Stimulated activated CD4-positive, alpha-beta T cell treated with anti-CD3 and anti-CD28 coated beads, Interleukin-15, amount 100 ng/mL, for 1 hour (primary cell): Measurements from ENCODE around the gene KIAA0513.
A peak's percentile ranks its signal among the peaks of the same experiment; 100 is the strongest.

Experiments used
- DNase-seq, 2 donors: peaks; one replicate each; pipeline ENCODE4 v3.0.0-alpha.2; 2020; ENCODE audit warnings: low read depth in 1 of 2, low spot score in 1 of 2

KIAA0513 gene, protein sequence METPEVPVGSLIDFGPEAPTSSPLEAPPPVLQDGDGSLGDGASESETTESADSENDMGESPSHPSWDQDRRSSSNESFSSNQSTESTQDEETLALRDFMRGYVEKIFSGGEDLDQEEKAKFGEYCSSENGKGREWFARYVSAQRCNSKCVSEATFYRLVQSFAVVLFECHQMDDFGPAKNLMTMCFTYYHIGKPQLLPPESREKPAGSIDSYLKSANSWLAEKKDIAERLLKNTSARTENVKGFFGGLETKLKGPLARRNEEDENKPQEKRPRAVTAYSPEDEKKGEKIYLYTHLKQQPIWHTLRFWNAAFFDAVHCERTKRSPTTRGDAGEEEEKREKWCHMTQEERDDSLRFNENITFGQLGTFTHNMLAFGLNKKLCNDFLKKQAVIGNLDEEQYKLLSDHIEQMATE

DNA sequence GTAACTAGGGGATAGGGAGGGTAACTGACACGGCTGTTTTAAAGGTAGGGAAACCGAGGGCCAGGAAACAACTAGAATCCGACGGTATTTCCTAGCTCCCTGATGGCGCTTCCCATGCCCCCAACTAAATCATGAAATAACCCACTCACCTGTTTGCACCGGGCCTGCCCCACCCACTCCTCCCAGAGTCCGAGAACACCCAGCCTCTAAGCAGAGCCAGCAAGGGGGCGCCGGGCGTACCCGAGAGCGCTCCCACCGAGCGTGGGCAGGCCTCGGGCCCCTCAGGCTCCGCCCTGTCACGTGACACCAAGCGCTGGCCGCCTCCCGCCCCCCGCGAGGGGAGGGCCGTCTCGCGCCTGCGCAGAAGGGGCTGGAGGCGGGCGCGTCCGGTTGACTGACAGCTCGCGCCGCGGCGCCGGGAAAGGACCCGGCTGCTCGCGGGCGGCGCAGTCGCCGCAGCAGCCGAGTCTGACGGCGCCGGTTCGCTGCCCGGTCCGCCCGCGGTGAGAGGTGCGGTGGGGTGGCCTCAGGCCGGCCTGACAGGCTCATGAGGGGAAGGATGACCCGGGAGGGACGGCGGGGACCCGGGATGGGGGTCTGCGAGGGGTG lies at the start of gene KIAA0513:
Gene KIAA0513 (plus strand): TSS at position 447 of the 609 bp plus-strand sequence. CDS start 39,277 bp downstream, outside the sequence.
- peak; percentile 95 to 96 for DNase-seq

DNA sequence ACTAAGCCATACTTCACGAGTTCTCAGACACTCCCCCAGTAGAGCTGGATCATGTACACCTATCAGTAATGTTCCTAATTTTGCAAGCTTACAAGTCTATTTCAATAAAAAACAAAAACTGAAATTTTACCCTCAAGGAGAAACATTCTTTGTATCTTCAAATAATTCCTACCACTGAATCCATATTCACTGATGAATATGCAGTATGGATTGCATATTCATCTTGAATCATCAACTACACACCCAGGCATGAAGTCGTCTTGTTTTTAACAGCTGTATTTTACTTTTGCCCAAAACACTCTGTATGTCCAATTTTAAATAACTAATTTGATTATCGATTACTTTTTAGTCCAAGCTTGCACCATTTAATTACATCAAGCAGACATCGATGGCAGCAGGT lies 48.1 kb upstream of the KIAA0513 start:
- no peak for DNase-seq

DNA sequence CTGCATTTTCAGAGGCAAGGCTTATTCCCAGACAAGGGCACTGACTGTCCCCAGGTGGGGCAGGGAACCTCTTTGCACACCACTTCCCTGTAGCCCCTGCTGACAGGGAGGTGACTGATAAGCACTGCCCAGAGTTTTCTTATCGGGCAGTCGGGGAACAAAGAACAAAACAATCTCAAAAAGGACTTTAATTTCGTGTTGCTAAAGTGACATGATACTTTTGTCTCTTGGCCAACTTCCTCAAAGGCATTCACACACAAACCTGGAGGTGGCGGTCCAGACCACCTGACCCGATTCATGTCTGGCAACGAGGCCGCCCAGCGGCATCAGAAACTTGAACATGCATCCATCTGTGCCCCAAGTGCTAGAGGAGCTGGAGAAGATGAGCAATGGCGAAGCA lies 45.2 kb upstream of the KIAA0513 start:
- DNase-seq = no peak

DNA sequence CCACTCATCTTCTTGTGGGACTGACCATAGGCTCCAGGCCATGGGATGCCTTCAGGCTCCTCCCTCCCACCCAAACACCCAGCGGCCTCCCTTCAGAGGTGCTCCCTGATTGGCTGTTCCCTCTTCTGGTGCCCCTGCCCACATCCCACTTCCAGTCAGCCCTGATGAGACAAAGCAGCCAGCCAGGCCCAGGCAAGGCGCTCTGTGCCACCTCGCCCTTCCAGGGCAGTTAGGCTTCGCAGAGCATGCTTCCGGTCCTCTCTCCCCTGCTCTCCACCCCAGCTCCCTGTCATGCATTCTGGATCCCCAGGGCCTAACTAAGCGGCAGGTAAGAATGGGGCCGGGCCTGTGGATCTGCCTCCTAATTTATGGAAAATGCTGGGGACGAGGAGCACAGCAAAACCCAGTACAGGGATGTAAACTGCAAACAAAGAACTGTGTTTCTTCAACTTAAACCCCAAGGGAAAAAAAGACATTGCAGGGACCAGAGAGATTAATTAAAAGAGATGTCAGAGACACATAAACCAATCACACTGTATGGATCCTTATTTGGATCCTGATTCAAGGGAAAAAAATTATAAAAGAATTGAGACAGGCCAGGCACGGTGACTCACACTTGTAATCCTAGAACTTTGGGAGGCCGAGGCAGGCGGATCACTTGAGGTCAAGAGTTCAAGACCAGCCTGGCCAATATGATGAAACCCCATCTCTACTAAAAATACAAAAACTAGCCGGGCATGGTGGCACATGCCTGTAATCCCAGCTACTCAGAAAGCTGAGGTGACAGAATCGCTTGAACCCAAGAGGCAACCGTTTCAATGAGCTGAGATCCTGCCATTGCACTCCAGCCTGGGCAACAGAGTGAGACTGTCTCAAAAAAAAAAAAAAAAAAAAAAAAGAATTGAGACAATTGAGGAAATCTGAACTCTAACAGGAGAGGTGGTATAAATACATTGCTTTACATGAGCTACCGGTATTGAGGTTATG lies 42.2 kb upstream of the KIAA0513 start:
- no peak for DNase-seq

DNA sequence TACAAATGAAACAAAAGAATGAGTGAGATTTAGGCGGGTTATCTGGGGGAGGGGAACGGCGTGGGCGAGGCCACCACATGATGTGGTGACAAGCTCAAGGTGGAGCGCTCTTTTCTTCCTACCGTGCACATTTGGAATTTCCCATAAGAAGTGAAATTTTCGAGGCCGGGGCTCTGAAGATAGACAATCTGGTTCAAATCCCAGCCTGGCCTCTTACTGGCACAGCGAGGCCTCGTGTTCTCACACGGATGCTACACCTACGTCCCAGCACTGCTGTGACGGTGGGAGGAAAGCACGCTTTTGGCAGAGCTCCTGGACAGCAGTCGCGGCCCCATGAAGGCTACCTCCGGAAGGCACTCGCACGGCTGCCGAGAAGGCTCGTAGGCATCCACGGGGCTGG lies 41.5 kb upstream of the KIAA0513 start:
- peak in 1 of 2 donors; percentile 18 for DNase-seq

DNA sequence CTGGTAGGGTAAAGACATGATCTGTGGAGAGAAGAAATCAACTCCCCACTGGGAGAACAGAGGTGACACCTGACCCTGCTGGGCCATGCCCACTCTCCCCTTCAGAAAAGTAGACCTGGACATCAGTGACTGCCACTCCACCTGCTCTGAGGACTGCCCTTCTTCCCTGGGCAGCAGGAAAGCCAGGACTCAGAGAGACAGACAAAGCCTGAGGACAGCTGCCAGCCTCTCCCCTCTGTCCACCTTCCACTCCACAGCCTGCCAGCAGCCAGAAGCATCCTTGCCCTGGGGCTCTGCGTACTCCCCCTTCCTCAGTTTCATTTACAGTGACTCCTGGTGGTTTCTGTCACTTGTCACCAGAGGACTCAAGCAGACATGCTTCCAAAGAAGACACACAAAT lies 40.7 kb upstream of the KIAA0513 start:
- DNase-seq = no peak

DNA sequence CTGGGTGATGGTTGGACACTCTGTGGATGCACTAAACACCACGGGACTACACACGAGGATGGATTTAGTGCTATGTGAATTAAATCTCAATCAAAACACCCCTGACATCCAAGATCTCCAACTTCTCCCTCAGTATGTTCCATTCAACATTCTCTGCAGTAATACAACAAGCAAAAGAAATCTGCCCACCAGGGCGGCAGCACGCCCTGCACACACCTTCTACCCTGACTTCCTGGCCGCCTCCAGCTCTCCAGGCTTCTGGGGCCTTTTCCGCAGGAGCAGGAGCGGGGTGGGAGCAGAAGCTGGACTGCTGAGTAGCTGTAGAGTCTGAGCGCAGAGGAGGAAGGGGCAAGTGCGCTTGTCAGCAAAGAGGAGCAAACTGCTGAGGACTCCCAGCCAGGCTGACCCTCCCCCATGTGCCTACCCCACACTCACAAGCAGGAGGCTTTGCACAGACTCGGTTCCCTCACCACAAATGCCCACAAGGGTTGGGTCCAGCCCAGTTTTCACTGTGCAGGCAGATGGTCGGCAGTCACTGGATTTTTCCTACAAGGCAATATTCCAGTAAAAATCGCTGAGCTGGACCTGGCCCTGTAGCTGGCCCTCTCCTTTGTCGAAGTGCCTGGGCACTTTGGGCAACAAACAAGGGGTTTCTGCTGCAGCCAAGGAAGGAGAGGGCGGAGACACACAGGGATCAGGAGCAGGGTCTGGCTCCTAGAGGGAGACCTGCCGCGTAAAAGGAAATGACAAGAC lies 39.1 kb upstream of the KIAA0513 start:
- no peak for DNase-seq

DNA sequence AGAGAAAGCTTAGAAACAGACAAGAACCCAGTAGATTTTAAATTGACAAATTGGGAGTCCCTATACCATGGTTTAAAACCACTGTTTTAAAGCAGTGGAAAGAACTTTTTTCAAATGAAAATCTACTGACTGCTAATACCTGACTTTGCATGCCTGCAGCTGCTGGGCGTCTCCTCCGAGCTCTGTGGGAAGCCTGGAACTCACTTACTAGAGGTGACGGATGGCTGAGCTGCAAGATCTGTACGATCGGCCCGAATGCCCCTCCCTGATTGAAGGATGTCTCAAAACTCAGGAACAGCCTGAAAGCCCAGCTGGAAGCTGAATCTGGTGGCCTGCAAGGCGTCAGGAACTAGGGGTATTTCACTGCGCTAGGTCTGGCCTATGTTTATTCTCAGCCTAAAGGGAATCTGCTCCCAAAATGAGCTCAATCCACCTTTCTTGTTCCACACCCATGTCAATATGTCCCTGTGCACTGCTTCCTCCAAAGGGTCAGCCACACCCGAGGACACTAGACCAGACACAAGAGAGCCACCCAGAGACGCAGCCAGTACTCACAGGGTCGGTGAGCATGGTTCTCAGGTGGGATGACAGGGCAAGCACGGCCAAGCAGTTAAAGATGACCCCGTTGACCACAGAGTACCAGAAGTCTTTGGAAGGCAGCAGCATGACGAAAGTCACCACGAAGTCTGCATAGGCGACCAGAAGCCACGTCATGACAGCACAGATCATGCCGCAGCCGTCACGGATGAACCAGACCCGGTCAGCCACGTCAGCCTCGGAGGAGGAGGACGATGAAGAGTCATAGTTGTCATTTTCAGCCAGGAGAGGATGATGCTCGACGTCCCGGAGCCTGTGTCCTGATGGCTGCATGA lies 37.6 kb upstream of the KIAA0513 start:
- DNase-seq = no peak

DNA sequence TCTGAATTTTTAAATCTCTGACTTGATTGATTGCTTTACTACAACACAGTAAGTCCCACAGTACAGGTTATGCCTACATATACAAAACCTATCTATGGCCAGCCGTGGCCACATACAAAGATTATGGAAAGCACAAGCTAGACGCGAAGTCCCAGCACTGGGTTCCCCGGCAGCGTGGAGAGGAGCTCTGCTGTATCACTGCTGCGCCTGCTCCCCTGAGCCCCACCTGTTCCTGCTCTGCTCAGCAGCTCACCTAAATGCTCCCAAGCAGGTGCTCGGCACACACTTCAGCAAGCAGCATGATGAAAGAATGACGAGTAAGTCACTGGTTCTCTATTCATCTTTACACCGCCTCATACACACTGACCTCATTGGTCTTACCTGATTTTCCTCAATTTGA lies 36.8 kb upstream of the KIAA0513 start:
- no peak for DNase-seq

DNA sequence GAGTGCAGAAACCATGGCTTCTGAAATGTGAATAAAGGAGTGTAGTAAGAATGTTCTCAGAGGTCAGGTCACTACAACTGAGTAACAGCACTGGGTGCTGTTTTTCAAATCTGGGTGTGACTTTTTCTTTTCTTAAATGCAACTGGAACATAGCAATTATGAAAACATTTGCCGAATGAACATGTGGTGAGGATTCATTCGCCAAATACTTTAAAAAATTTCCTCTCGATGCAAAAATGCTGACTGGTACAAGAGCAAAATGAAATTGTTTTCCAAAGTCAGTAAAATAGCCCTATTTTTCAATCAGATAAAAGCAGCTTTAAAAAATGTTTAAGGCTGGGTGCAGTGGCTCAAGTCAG lies 34.9 kb upstream of the KIAA0513 start:
- no peak for DNase-seq

DNA sequence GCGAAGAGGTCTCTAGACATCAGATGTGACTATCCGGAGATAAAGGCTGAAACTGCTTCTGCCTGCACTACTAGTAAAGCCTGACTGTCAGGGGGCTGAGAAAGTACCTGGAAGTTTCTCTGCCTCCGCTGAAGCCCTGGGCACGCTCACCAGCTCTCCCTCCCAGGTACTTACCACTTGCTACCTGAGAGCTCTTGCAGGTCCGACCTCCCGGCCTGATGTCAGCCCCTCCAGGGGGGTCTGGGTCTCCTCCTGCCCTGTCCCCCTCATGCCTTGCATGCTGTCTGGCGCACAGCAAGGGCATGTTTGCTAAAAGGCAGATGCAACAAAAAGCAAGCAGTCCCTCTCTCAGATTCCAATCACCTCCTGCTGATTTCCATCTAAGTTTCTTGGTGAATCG lies 33.7 kb upstream of the KIAA0513 start:
- DNase-seq = no peak

DNA sequence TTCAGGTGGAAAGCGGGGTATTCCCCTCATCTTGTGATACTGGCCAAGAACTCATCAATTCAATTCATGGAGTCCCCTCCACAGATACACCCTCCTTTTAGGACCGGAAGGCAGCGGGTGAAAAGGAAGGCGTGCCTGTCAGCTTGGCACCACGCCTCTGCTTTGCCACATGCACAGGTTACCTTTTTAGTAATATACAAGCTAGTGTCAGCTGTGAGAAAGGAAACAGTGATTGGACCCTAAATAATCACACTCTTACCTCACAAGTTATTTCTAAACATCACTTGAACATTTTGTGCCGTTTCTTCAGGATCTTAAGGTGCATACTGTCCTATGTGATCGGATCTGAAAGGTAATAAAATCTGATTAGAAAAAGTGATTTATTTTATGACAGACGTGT lies 31.9 kb upstream of the KIAA0513 start:
- no peak for DNase-seq

DNA sequence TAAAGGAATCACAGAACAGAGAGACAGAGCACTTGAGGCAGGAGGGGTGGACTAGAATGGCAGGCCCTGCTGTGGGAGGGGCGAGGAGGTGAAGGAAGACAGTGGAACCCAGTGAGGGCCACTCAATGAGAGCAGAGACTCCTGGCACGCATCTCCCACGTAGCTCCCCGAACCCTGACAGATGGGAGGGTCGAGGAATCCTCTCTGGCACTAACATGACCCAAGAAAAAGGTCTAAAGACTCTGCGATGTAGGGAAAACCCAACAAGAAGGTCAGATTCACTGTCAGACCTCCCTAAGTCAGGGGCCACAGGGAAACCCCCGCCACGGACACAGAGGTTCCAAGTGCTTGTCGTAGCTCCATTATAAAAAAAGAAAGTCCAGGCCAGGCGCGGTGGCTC lies 31.2 kb upstream of the KIAA0513 start:
- no peak for DNase-seq

DNA sequence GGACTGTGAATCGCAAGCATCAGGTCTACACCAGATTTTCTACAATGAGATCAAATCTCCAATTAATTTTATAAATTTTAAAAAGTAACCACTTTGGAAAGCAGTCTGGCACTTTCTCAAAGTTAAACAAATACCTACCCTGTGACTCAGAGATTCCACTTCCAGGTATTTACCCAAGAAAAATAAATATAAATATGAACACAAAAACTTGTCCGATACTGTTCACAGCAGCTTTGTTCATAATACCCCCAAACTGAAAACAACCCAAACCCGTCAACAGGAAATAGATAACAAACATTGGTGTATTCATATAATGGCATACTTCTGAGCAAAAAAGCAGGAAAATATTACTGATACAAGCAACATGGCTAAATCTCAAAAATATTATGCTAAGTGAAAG lies 28.4 kb upstream of the KIAA0513 start:
- no peak for DNase-seq

DNA sequence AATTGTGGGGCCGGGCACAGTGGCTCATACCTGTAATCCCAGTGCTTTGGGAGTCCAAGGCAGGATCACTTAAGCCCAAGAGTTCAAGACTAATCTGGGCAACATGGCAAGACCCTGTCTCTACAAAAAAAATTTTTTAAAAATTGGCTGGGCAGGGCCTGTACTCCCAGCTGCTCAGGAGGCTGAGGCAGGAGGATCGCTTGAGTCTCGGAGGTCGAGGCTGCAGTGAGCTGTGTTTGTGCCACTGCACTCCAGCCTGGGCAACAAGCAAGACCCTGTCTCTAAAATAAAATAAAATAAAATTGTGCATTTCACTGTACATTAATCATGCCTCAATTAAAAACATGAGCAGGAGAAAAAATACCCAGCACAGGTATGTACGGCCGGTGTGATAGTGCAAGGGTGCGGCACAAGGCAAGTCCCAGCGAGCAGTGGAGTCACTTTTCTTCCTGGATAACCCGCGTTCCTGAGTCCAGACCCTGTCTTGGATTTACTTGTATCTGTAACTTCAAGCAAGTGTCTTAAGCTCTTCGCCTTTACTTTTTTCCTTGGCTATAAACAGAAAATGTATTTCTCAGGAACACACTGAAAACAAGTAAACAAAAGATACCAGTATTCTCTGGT lies 27.6 kb upstream of the KIAA0513 start:
- no peak for DNase-seq

DNA sequence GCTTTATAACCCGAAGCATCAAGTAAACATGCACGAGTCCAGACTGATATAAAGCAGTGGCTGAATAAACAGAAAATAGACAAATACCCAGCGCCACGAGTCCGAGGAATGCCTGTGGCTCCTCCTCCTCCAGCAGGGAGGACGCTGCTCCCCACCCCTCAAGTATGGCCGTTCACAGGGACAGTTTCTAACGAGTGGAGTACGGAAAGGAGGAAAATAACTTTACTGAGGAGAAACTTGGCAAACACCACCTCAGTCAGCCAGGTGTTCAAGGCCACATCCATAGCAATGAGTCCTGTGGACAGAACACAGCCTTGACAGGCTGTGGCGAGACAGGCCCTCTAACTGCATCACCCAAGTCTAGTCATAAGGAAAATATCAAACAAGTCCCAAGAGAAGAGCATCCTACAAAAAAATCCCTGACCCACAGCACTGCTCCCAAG lies 25.5 kb upstream of the KIAA0513 start:
- no peak for DNase-seq

DNA sequence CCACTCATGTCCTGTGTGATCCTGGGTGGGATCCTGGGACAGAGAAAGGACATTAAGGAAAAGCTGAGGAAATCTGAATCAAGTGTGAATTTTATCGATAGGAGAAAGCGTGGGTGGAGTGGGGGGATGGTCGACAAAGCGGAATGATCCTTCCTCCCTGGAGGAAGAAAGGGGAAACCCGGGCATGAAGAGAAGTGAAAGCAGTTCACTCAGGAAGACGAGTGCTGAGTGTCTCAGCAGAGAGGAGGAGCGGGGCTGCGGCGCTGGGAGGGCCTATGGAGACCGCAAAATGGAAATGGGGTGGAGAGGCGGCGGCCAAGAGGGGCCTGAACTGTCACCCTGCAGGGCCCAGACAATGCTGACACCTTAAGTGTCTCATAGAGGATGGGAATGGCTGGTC lies 25.0 kb upstream of the KIAA0513 start:
- DNase-seq = no peak

DNA sequence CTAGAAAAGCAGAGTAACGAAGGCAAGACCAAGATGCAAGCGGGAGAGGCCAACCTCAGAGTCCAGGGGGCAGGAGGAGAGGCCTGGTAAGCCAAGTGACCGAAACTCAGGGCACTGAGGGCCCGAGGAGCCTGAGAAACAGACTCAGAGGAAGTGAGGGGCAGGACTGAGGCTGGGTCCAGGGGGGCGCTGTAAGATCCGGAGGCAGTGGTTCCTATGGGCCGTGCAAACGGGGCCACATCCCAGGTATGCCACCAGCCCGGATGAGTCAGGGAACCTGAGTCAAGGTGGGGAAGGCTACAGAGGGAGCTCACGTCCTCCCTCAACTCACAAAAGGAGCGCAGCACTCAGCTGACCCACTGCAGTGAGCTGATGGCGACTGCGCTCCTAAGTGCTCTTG lies 24.5 kb upstream of the KIAA0513 start:
- no peak for DNase-seq
